Measurements from ENCODE around the gene DCAKD.

DNA sequence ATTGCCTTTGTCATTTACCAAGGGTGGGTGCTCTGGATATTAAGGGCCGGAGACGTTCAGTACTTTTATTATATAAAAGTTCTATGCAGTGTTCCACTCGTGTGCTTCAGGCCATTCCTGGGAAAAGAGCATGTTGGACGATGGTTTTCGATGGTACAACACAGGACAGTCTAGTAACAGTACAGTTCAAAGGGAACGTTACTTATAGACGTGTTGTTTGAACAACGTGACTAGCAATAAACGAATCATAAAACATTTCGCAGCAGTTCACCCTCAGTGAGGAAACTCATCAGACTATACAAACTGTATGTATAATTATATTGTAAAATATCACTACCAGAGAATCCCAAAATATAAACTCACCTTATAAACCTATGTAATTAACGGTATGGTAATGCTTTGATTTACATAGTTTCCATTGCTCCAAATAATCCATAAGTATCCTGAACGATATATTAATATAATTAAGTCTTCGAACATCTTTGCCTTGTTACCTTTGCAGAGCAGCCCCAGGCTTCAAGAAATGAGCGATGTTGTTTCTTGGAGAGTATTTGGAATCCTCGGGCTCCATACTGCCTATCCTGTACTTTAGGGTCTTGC lies 10.3 kb upstream of the DCAKD start:
- TF ChIP-seq TARDBP (IDR thresholded peaks at IDR 0.05) (no peak), SP1 (IDR thresholded peaks at IDR 0.05) (no peak), ZNF384 (IDR thresholded peaks at IDR 0.05) (no peak), FOXM1 (IDR thresholded peaks at IDR 0.05; ENCODE audit: borderline replicate concordance) (no peak), SUZ12 (IDR thresholded peaks at IDR 0.05) (no peak), BHLHE40 (IDR thresholded peaks at IDR 0.05; ENCODE audit: borderline replicate concordance) (no peak), ARNT (IDR thresholded peaks at IDR 0.05) (no peak), CTBP1 (IDR thresholded peaks at IDR 0.05; ENCODE audit: borderline replicate concordance) (no peak), FOXK2 (IDR thresholded peaks at IDR 0.05) (no peak)

All from HEK293T (cell line).